HG03066 (cell line): ENCODE results near the gene CORT.
A peak's percentile ranks its signal among the peaks of the same experiment; 100 is the strongest.
"Not testable (repeated sequence)": the region's sequence is repeated elsewhere in the genome, so short reads cannot be mapped to it uniquely, and the experiment has no call there.

Source experiments
- ATAC-seq: cut with Tn5 transposase; IDR thresholded peaks from one replicate; pipeline ENCODE4 v1.9.1; 2021; ENCODE audit warnings: low read depth; ENCODE audit not compliant: unreplicated experiment

Gene CORT

DNA sequence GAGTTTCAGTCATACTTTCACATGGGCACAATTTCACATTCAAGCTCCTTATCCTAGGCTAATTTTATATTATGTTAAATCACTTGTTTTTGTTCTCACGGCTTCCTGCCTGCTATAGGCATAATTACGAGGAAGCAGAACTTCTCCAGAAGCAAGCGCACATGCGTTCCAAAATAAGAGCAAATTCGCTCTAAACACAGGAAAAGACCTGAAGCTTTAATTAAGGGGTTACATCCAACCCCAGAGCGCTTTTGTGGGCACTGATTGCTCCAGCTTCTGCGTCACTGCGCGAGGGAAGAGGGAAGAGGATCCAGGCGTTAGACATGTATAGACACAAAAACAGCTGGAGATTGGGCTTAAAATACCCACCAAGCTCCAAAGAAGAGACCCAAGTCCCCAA is at the start of gene CORT:
CORT (plus strand) TSS at position 281 of the 400 bp plus-strand sequence. CDS start 193 bp downstream, outside the sequence.
- ATAC-seq: no peak

DNA sequence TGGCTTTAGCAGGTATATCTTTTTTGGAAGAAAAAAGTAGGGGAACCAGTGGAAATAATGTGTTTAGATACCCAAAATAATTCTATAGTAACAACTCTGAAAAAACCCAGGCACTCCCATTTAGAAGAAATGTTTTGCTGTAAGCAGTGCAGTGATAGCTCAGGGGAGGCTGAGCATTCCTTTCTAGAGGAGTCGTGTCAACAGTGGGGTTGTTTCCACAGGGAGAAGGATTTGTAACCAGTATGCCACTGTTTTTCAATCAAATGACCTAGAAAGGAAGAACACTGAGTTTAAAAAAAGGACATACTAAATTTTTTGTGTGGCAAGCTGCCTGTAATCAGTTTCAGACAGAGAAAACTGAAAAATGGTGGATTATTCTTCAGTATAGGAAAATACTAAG is 48.5 kb upstream of the CORT start:
- no peak for ATAC-seq

DNA sequence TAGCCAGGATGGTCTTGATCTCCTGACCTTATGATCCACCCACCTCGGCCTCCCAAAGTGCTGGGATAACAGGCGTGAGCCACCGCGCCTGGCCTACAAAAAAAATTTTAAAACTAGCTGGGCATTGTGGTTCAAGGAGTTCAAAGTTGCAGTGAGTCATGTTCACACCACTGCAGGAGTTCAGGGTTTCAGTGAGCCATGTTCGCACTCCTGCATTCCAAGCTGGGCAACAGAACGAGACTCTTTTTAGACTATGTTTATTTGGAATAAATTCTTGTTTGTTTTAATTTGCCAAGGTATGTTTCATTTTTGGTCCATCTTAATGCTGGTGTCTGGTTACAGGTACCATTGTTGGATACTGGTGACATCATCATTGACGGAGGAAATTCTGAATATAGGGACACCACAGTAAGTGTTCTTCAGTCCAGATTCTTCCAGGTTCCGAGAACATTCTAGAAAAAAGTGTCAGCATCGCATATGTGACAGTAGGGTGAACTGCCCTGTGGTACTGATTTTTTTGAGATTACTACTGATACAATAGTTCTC is 47.0 kb upstream of the CORT start:
- no peak for ATAC-seq

DNA sequence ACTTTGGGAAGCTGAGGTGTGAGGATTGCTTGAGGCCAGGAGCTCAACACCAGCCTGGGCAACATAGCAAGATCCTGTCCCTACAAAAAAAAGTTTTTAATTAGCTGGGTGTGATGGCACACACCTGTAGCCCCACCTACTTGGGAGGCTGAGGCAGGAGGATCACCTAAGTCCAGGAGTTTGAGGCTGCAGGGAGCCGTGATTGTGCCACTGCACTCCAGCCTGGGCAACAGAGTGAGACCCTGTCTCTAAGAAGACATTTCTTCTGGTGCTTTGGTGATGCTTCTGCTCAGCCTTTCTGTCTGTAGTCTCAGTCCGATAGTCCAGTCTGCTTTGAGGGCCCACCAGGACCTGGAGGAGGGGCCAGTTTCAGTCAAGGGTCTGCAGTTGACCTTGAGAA is 42.6 kb upstream of the CORT start:
- no peak for ATAC-seq

GRCh38 chr1:10415211-10415930 is 34.5 kb upstream of the CORT start:
- no peak for ATAC-seq

DNA sequence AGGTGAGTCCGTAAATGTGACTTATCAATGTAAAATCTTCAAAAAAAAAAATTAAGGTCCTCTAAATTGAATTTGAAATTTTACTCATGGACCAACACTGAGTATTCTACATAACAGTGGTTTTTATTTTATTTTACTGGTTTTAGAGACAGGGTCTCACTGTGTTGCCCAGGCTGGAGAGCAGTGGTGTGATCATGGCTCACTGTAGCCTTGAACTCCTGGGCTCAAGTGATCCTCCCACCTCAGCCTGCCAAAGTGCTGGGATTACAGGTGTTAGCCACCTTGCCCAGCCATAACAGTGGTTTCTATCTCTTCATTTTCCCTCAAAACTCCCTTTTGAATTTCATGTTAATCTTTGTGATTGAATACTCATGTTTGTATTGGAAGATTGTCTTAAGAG is 33.9 kb upstream of the CORT start:
- not testable (repeated sequence) for ATAC-seq

DNA sequence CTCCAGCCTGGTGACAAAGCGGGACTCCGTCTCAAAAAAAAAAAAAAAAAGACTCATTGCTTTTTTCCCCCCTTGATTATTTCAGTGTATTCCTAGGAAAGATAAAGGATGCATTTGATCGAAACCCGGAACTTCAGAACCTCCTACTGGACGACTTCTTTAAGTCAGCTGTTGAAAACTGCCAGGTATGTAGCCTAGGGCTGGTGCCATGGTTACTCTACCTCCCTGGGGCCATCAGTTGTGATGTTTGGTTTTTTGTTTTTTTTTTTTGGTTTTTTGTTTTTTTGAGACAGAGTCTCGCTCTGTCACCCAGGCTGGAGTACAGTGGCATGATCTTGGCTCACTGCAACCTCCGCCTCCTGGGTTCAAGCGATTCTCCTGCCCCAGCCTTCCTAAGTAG is 31.1 kb upstream of the CORT start:
- ATAC-seq: not testable (repeated sequence)

GRCh38 chr1:10419351-10419750 is 30.5 kb upstream of the CORT start:
- ATAC-seq: no peak

- ATAC-seq: no peak
Measured at GRCh38 chr1:10421637-10422036, 28.2 kb upstream of the CORT start.

DNA sequence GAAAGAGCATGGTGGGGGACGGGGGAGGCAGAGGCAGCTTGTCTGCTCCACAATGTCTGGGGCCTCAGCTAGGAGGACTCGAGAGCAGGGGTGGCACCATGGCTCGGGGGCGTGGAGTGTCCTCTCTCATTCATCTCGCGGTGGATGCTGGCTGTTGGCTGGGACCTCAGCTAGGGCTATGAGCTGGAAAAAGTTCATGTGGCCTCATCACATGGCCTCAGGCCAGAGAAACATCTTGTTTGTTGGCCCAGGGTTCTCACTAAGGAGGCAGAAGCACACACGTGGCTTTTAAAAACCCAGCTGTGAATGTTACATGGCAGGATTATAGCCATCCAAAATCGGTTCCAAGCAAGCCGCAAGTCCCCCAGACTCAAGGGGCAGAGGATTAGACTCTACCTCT is 25.8 kb upstream of the CORT start:
- no peak for ATAC-seq

GRCh38 chr1:10424651-10425050 is 25.2 kb upstream of the CORT start:
- ATAC-seq: no peak

- not testable (repeated sequence) for ATAC-seq
Measured at GRCh38 chr1:10425826-10426534, 23.9 kb upstream of the CORT start.

DNA sequence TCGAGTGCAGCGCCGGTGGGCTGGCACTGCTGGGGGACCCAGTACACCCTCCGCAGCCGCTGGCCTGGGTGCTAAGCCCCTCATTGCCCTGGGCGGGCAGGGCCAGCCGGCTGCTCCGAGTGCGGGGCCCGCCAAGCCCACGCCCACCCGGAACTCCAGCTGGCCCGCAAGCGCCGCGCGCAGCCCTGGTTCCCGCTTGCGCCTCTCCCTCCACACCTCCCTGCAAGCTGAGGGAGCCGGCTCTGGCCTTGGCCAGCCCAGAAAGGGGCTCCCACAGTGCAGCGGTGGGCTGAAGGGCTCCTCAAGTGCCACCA is 23.3 kb upstream of the CORT start:
- ATAC-seq: not testable (repeated sequence)

GRCh38 chr1:10428984-10429383 is 20.8 kb upstream of the CORT start:
- ATAC-seq: no peak

GRCh38 chr1:10429868-10430215 is 20.0 kb upstream of the CORT start:
- no peak for ATAC-seq

- ATAC-seq: peak; percentile 83
Measured at GRCh38 chr1:10430216-10431069, 19.4 kb upstream of the CORT start, which contains the start of gene CENPS. TSS of gene CENPS (plus strand) at chr1:10430433. CDS start at chr1:10430518, 85 bp downstream.

DNA sequence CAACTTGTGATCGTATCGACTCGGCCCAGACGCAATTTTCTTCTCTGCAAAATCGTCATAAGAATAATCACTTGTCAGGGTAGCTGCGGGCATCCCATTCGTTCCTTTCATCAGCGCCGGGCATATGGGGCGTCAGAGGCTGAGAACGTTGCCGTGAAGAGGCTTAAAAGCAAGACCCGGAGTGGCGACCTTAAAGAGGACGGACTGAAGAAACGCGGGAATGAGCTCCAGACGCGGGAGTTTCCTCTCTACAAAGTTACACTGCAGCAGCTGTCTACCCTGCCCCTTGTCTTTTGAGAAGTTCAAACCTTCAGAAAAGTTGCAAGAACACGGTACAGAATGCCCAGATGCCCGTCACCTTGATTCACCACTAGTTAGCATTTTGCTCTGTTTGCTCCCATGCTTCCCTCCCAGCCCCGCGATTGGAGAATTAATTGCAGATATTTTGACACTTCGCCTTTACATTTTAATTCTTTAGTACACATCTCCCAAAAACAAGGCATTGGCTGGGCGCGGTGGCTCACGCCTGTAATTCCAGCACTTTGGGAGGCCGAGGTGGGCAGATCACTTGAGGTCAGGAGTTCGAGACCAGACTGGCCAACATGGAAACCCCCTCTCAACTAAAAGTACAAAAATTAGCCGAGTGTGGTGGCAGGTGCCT is 18.6 kb upstream of the CORT start:
- no peak for ATAC-seq

DNA sequence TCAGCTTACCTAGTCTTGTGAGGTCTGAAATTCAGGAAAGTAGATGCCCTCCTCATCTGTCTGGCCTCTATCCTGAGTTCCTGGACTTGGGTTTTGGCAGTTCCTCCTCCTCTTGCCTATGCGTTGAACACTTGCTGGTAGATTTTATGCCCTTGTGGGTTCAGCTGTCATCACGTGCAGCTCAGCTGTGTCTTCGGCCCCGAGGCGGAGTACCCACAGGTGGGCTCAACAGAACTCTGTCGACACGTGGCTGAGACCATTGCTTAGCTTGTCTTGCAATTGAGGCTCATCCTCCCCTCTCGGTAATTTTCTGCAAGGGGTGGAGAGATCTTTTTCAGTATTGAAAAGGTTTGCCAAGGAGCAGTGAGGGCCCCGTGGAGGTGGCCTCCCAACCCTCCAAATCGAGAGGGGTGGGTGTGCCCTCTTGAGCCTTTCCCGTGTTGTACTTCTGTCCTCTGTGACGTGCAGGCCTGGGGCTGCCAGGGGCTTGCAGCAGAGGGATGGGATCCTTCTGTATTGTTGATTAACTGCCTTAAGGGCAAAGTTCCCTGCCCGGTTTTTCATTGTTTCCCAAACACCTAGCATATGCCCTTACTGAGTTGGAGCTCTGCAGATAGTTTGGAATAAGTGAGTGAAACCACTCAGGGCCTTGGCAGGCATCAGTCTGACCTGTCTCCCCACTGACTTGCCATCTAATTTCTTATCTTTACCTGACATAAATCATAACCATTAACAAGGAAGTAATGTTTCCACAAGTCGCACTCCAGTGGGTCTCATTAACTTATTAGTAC is 16.7 kb upstream of the CORT start:
- no peak for ATAC-seq

DNA sequence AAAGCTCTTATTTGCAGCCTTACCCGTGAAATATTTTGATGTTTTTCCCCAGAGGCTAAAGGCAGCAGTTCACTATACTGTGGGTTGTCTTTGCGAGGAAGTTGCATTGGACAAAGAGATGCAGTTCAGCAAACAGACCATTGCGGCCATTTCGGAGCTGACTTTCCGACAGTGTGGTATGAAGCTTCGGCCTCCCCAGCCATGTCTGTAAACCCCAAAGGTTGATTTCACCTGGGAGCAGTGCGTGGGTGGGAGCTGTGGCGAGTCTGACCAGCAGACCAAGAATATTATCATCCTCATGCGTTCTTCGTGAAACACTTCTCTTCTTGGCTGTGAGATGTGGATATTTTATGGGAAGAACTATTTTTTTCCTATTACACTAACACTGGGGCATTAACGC is 16.0 kb upstream of the CORT start:
- ATAC-seq: no peak

DNA sequence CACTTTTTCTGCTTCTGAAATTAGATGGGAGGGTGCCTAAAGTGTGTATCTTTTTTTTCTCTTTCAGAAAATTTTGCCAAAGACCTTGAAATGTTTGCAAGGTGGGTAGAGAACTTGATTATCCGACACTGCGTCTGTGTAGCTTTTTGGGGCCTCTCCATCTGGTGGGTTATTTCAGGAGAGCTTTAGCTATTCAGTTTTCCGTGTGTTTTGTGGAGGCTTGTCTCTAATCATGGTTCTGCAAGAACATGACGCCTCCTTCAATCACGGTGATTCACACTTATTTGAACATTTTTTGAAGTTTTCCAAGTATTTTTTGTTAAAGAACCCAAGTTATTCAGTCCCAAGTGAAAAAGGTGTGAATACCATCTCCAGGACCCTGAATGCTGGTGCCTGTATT is 15.2 kb upstream of the CORT start:
- no peak for ATAC-seq
